Measurements from ENCODE around the gene BANP.

BANP gene

GRCh38 chr16:88073201-88073721 is 122.0 kb downstream of the BANP start:
- Histone ChIP-seq H3K27ac (ENCODE audit: extremely low read depth, low read depth, low read length) (no peak overlapping the region), H3K4me3 (ENCODE audit: low read depth, low read length) (no peak overlapping the region), H3K9me3 (ENCODE audit: control insufficient read depth, insufficient read depth, low read depth, low read length) (no peaks in the 10 kb centered on the region), H3K4me1 (ENCODE audit: control insufficient read depth, insufficient read depth, low read length) (no peaks in the 10 kb centered on the region), H3K36me3 (ENCODE audit: control insufficient read depth in 2 of 2, insufficient read depth in 1 of 2, low read length in 2 of 2) (peaks cover 0 to 51% of the 10 kb centered on the region in 2 experiments; a peak in 2 of 3 replicates)
- ChIA-PET CTCF (interaction anchor here (0.9 kb wide), 1 partner anchor 294 kb away, joined by 3 read pairs; no protein-coding TSS in a partner anchor), POLR2A (no interaction called here)
- TF ChIP-seq ZNF701 (tag by site-specific recombination; IDR thresholded peaks at IDR 0.05) (no peak), ZNF394 (tag by site-specific recombination; IDR thresholded peaks at IDR 0.05; ENCODE audit: borderline replicate concordance) (no peak), ZNF76 (tag by site-specific recombination; IDR thresholded peaks at IDR 0.05; ENCODE audit: borderline replicate concordance, low read depth) (no peak), ZNF202 (tag by site-specific recombination; IDR thresholded peaks at IDR 0.05; ENCODE audit: borderline replicate concordance) (no peak), ZNF416 (tag by site-specific recombination; IDR thresholded peaks at IDR 0.05) (no peak), ZNF792 (tag by site-specific recombination; IDR thresholded peaks at IDR 0.05) (no peak), ZNF529 (tag by site-specific recombination; IDR thresholded peaks at IDR 0.05; ENCODE audit: insufficient replicate concordance) (no peak), ZBTB1 (tag by site-specific recombination; IDR thresholded peaks at IDR 0.05) (no peak)
- TF ChIP-seq, protein P1, sequence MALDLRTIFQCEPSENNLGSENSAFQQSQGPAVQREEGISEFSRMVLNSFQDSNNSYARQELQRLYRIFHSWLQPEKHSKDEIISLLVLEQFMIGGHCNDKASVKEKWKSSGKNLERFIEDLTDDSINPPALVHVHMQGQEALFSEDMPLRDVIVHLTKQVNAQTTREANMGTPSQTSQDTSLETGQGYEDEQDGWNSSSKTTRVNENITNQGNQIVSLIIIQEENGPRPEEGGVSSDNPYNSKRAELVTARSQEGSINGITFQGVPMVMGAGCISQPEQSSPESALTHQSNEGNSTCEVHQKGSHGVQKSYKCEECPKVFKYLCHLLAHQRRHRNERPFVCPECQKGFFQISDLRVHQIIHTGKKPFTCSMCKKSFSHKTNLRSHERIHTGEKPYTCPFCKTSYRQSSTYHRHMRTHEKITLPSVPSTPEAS (tag by site-specific recombination; IDR thresholded peaks at IDR 0.05) = no peak

DNA sequence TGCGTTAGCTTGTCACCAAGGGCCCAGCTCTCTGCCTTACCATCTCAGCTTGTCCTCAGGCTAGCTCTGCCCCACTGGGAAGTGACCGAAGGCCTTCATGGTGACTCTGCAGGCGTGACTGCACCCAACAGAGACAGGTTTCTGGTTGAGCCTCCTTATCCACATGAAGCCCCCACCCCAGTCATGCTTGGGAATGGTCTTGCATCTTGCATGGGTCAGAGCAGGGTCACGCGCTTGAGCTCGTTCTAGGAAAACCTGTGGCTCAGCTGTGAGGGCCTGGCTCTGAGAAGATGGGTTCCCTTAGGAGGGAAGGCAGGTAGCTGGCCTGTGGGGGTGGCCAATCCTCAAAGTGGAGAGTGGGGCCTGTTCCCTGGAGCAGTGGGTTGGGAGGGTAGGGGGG is 122.8 kb downstream of the BANP start:
- Histone ChIP-seq H3K36me3 (ENCODE audit: control insufficient read depth in 2 of 2, insufficient read depth in 1 of 2, low read length in 2 of 2) (peaks cover 0 to 54% of the 10 kb centered on the region in 2 experiments; a peak in 2 of 3 replicates), H3K4me1 (ENCODE audit: control insufficient read depth, insufficient read depth, low read length) (no peaks in the 10 kb centered on the region), H3K4me3 (ENCODE audit: low read depth, low read length) (no peak overlapping the region), H3K27ac (ENCODE audit: extremely low read depth, low read depth, low read length) (no peak overlapping the region), H3K9me3 (ENCODE audit: control insufficient read depth, insufficient read depth, low read depth, low read length) (no peaks in the 10 kb centered on the region)
- ChIA-PET POLR2A (no interaction called here), CTCF (interaction anchor here (0.9 kb wide), 1 partner anchor 295 kb away, joined by 3 read pairs; no protein-coding TSS in a partner anchor)
- TF ChIP-seq ZNF549 (tag by site-specific recombination; IDR thresholded peaks at IDR 0.05) = no peak
- no peak for TF ChIP-seq TRIM28 (IDR thresholded peaks at IDR 0.05; ENCODE audit: borderline replicate concordance, low read length)
- no peak for TF ChIP-seq ZBTB6 (tag by site-specific recombination; IDR thresholded peaks at IDR 0.05)
- no peak for TF ChIP-seq HOXA7 (CRISPR knock-in tag; IDR thresholded peaks at IDR 0.05; ENCODE audit: borderline replicate concordance)
- no peak for TF ChIP-seq ZNF626 (tag by site-specific recombination; IDR thresholded peaks at IDR 0.05)
- TF ChIP-seq ZNF677 (tag by site-specific recombination; IDR thresholded peaks at IDR 0.05) = no peak
- TF ChIP-seq ZNF112 (tag by site-specific recombination; IDR thresholded peaks at IDR 0.05) = no peak
- no peak for TF ChIP-seq HIC1 (tag by site-specific recombination; IDR thresholded peaks at IDR 0.05)
- TF ChIP-seq, protein P2, sequence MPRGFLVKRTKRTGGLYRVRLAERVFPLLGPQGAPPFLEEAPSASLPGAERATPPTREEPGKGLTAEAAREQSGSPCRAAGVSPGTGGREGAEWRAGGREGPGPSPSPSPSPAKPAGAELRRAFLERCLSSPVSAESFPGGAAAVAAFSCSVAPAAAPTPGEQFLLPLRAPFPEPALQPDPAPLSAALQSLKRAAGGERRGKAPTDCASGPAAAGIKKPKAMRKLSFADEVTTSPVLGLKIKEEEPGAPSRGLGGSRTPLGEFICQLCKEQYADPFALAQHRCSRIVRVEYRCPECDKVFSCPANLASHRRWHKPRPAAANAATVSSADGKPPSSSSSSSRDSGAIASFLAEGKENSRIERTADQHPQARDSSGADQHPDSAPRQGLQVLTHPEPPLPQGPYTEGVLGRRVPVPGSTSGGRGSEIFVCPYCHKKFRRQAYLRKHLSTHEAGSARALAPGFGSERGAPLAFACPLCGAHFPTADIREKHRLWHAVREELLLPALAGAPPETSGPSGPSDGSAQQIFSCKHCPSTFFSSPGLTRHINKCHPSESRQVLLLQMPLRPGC (tag by site-specific recombination; IDR thresholded peaks at IDR 0.05) = no peak
- no peak for TF ChIP-seq OVOL3 (tag by site-specific recombination; IDR thresholded peaks at IDR 0.05)
- no peak for TF ChIP-seq ZBTB20 (tag by site-specific recombination; IDR thresholded peaks at IDR 0.05)
- no peak for TF ChIP-seq ZNF16 (tag by site-specific recombination; IDR thresholded peaks at IDR 0.05; ENCODE audit: low read depth)
- no peak for TF ChIP-seq ZNF747 (tag by site-specific recombination; IDR thresholded peaks at IDR 0.05)
- TF ChIP-seq ZNF571 (tag by site-specific recombination; IDR thresholded peaks at IDR 0.05) = no peak
- TF ChIP-seq, protein P3, sequence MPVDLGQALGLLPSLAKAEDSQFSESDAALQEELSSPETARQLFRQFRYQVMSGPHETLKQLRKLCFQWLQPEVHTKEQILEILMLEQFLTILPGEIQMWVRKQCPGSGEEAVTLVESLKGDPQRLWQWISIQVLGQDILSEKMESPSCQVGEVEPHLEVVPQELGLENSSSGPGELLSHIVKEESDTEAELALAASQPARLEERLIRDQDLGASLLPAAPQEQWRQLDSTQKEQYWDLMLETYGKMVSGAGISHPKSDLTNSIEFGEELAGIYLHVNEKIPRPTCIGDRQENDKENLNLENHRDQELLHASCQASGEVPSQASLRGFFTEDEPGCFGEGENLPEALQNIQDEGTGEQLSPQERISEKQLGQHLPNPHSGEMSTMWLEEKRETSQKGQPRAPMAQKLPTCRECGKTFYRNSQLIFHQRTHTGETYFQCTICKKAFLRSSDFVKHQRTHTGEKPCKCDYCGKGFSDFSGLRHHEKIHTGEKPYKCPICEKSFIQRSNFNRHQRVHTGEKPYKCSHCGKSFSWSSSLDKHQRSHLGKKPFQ (tag by site-specific recombination; IDR thresholded peaks at IDR 0.05) = no peak
- no peak for TF ChIP-seq ZNF768 (tag by site-specific recombination; IDR thresholded peaks at IDR 0.05)
- no peak for TF ChIP-seq ZNF10 (tag by site-specific recombination; IDR thresholded peaks at IDR 0.05)
- TF ChIP-seq SP2 (tag by site-specific recombination; IDR thresholded peaks at IDR 0.05) = no peak
